Measurements from ENCODE around the gene PRKG1.

The PRKG1 gene

GRCh38 chr10:52261362-52261761 lies 1187.1 kb downstream of the PRKG1 start:
- DNase-seq, result no peak

- no peak for DNase-seq
These were observed 1191.0 kb downstream of the PRKG1 start for GRCh38 chr10:52265131-52265926.

DNA sequence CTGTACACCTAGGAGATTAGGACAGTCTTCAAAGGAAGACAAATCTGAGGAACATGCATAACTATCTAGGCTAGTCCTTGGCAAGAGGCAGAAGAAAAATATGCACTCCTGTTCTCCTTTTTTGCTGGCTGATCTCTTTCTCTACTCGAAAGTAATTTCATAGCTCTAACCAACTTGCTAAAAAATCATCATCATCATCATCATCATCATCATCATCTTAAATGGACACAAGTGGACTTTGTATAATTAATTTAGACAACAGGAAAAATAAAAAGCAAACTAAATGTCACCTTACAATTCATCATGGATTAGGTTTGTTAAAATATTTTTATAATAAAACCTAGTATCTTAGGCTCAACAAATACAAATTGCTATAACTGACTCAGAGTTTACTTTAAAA lies 1192.6 kb downstream of the PRKG1 start:
- no peak for DNase-seq

GRCh38 chr10:52268790-52269189 lies 1194.5 kb downstream of the PRKG1 start:
- DNase-seq, result no peak

GRCh38 chr10:52269233-52269632 lies 1194.9 kb downstream of the PRKG1 start:
- no peak for DNase-seq

GRCh38 chr10:52276163-52276562 lies 1201.9 kb downstream of the PRKG1 start:
- no peak for DNase-seq

GRCh38 chr10:52276986-52277385 lies 1202.7 kb downstream of the PRKG1 start:
- no peak for DNase-seq

DNA sequence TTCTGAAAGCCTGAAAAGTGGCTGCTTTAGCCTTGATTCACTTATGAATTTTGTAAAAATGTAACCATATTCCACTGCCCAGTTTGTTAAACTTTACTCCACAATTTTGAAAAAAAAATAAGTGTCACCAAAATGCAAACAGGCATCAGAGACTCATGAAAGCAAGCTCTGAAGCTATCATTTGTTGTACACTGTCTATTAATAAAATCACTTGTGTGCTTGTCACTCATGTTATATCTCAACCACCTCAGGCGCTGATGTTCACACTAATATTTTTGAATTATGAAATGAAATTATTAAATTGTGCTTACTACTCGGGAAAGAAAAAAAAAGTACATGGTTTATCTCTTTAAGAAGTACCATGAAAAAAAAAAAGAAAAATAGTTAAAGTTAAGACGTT lies 1205.3 kb downstream of the PRKG1 start:
- DNase-seq, result no peak

DNA sequence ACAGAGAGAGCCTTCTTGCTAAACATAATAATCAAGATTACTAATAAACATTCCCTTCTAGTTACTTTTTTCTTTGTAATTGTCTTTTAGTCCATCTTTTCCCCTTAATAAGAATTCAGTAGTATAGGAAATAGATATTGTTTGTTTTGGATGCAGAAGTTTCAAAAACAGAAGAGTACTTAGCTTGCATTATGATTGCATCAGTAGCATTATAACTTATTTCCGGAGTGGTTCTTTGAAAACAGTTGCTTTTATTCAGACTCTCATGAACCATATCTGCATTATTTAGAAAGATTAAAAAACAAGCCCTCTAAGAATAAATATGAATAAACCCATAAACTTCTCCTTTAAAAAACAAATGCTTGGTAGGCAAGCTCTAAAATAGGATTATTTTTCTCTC lies 1205.8 kb downstream of the PRKG1 start:
- no peak for DNase-seq

DNA sequence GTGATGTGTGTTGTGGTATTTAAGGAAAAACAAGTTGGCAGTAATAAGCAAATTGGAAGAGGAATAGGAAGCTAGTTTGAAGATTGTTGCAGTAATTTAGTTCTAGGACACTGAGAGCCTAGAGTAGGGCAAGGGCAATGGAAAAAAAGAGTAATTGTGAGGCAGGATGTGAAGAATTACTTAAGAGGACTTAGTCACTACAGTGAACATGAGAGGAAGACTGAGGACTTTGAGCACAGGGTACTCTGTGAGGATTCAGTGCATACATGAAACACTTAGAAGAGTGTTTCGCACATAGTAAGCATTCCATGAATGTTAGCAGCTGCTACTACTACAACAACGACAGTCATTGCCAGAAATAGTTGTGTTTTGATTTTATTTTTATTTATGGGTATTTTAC lies 1208.9 kb downstream of the PRKG1 start:
- DNase-seq, result no peak

GRCh38 chr10:52284416-52285013 lies 1210.2 kb downstream of the PRKG1 start:
- no peak for DNase-seq

DNA sequence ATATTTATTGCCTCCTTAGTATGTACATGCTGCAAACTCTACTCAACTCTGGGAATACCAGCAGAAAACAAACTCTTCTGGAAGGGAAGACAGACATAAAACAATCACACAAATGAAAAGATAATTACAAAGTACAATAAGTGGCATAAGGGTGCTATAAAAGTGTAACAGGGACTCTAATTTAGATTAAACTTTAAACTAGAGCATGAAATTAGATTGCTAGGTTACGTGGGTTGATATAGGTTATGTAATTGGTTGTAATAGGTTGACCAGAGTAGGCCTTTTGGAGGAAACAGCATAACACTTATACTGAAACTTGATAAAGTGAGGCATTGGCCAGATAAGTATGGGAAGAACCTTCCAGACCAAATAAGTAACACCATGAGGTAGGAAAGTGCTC lies 1213.6 kb downstream of the PRKG1 start:
- DNase-seq, result no peak

- DNase-seq, result no peak
These were observed 1223.5 kb downstream of the PRKG1 start for GRCh38 chr10:52297747-52298146.

GRCh38 chr10:52300599-52301277 lies 1226.5 kb downstream of the PRKG1 start:
- DNase-seq, result no peak

DNA sequence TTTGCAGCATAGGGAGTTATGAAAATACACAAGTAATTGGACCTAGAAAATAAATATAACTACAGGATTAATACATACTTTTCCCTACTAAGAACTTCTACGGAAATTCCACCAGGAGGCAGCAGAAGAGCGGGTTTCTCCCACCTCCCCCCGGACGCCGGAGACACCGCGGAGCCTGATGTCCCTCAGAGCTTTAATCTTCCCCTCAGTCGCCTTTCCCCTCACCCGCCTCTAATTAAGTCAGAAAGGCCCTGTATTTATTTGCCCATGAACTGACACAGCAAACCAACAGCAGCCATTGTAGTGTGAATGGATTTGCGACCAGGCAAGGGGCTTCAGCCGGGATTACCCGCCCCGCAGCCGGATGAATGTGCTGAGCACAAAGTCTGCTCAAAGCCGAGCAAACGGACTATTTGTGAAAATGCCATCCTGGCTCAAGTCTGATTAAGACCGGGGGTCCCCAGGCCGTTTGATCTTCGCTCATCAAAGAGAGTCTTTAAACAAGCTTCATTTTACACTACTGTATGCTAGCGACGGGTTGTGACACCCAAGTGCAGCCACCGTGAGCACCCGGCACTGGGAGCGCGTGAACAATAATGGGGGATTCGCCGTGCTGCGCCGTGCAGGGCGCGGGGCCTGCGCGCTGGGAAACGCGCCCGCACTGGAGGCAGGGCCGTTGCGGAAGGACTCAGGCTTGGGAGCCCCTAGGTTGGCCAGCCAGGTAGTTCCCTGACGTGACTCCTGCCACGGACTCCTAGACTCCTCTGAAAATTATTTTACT lies 1234.2 kb downstream of the PRKG1 start:
- DNase-seq, result peak; percentile 4

GRCh38 chr10:52312942-52313255 lies 1238.6 kb downstream of the PRKG1 start:
- no peak for DNase-seq

DNA sequence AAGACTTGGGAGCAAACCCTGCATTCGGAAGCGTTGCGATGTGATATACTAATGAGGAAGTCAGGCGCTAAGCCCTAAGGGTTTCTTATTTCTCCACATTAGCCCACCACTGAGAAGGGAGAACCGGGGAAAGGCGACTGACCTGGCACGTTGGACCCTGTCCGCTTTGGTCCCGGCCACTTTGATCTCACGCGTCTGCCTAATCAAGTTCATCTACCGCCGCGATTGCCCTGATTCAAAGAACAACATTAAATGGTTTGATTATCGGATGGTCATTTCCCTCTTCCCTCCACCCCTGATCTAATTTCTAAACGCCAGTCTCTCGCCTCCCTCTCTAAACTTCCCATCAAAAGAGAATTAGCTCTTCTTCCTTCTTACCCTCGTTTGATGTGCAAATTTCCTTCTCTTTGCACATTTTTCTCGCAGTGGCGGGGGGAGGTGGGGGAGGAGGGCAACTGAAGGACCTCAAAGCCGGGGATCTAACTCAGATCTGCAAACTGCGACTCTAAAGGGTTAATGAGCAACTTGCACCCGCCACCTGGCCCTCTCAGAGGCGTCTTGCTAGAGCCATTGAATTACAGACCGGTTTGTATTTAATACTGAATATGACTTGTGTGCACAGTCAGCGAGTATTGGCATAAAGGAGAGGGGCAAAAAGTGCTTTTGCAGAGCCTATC lies 1239.1 kb downstream of the PRKG1 start:
- no peak for DNase-seq

- DNase-seq, result no peak
These were observed 1239.9 kb downstream of the PRKG1 start, which contains the start of gene DKK1 for GRCh38 chr10:52313933-52314821. DKK1 (plus strand) TSS chr10:52314281; CDS start chr10:52314435, 154 bp downstream.

GRCh38 chr10:52314822-52315552 lies 1240.7 kb downstream of the PRKG1 start:
- DNase-seq, result no peak

DNA sequence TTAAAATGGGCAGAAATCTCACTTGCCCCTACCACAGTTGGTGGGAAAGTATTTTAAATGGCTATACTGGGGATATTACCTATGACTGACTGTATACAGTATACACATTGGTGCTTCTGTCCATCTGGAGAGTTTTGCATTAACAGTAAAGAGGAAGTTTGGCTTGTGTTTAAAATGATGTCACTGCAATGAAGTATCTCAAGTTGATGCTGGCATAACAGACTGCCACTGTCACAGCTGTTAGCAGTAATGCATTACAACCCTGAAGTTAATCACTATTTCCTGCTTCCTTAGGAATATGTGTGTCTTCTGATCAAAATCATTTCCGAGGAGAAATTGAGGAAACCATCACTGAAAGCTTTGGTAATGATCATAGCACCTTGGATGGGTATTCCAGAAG lies 1241.7 kb downstream of the PRKG1 start:
- DNase-seq, result no peak

- DNase-seq, result no peak
These were observed 1242.2 kb downstream of the PRKG1 start for GRCh38 chr10:52316500-52316899.
